Naive thymus-derived CD4-positive, alpha-beta T cell (primary cell): Measurements from ENCODE around the gene PTPRO. TPM values are rescaled to one million over a fixed set of nuclear protein-coding genes. Genes with fewer than 3 reads are reported as not detected.
"Not testable (repeated sequence)": the region's sequence is repeated elsewhere in the genome, so short reads cannot be mapped to it uniquely, and the experiment has no call there.

ENCODE experiments used
- ATAC-seq: fragments of 150-1000 bp; cut with Tn5 transposase; 2 replicates; pipeline ENCODE4 v1.10.0; 2021; ENCODE audit warnings: mild to moderate bottlenecking, moderate library complexity
- CTCF ChIA-PET: fragments of 350-600 bp; sonication (Branson Sonifier 250); formaldehyde crosslinking; loops from one replicate; lab custom pipeline; 2021; ENCODE audit warnings: antibody characterized with exemption; lab: Charles Lee
- POLR2A ChIA-PET: fragments of 350-600 bp; sonication (Branson Sonifier 250); formaldehyde crosslinking; loops from one replicate; lab custom pipeline; 2021; ENCODE audit warnings: antibody characterized with exemption, inconsistent platforms; lab: Charles Lee
- DNase-seq, 9 donors: peaks; one replicate each; pipeline versions ENCODE4 v3.0.0 to v3.0.0-alpha.2; 2020 to 2022; ENCODE audit warnings: mixed read lengths in 1 of 9
- H3K27ac ChIP-seq: one replicate; pipeline ENCODE4 v1.7.0; 2013; ENCODE audit warnings: mild to moderate bottlenecking, low read depth, low read length, moderate library complexity
- H3K27me3 ChIP-seq, 2 donors: one replicate each; pipeline ENCODE4 v1.7.0; 2013; ENCODE audit warnings: low read length in 2 of 2, mild to moderate bottlenecking in 2 of 2, moderate library complexity in 2 of 2; ENCODE audit not compliant: control insufficient read depth in 2 of 2, insufficient read depth in 2 of 2
- H3K36me3 ChIP-seq, 3 experiments: 1 replicate in 2 of 3; 2 replicates in 1 of 3; pipeline ENCODE4 v1.7.0; 2013; ENCODE audit warnings: low read length in 3 of 3, mild to moderate bottlenecking in 3 of 3, moderate library complexity in 1 of 3; ENCODE audit not compliant: insufficient read depth in 3 of 3, control insufficient read depth in 2 of 3
- H3K4me1 ChIP-seq, 2 donors: one replicate each; pipeline ENCODE4 v1.7.0; 2013; ENCODE audit warnings: low read length in 2 of 2, mild to moderate bottlenecking in 2 of 2, moderate library complexity in 1 of 2; ENCODE audit not compliant: control insufficient read depth in 2 of 2, insufficient read depth in 2 of 2
- H3K4me3 ChIP-seq: 2 replicates; pipeline ENCODE4 v1.7.0; 2013; ENCODE audit warnings: mild to moderate bottlenecking, low read length
- H3K9me3 ChIP-seq, 3 experiments: 1 replicate in 2 of 3; 2 replicates in 1 of 3; pipeline ENCODE4 v1.7.0; 2013; ENCODE audit warnings: low read length in 3 of 3; ENCODE audit not compliant: control insufficient read depth in 2 of 3
- H3K27ac Mint-ChIP-seq, 9 donors: one replicate each; pipeline ENCODE4 v1.8.0; 2020 to 2022; ENCODE audit warnings: mixed read lengths in 9 of 9, mild to moderate bottlenecking in 8 of 9, moderate library complexity in 5 of 9, inconsistent platforms in 2 of 9
- H3K27me3 Mint-ChIP-seq, 5 donors: one replicate each; pipeline ENCODE4 v1.8.0; 2021 to 2022; ENCODE audit warnings: mixed read lengths in 5 of 5, mild to moderate bottlenecking in 1 of 5
- H3K36me3 Mint-ChIP-seq, 5 donors: one replicate each; pipeline ENCODE4 v1.8.0; 2020 to 2022; ENCODE audit warnings: mixed read lengths in 5 of 5, mild to moderate bottlenecking in 3 of 5, inconsistent platforms in 1 of 5
- H3K4me1 Mint-ChIP-seq, 7 donors: one replicate each; pipeline ENCODE4 v1.8.0; 2020 to 2022; ENCODE audit warnings: mixed read lengths in 7 of 7, mild to moderate bottlenecking in 3 of 7, inconsistent platforms in 1 of 7
- H3K4me3 Mint-ChIP-seq, 10 donors: one replicate each; pipeline ENCODE4 v1.8.0; 2020 to 2022; ENCODE audit warnings: mild to moderate bottlenecking in 10 of 10, mixed read lengths in 10 of 10, moderate library complexity in 6 of 10, inconsistent platforms in 2 of 10
- H3K9me3 Mint-ChIP-seq, 11 donors: one replicate each; pipeline ENCODE4 v1.8.0; 2020 to 2022; ENCODE audit warnings: mixed read lengths in 11 of 11, mild to moderate bottlenecking in 4 of 11, inconsistent platforms in 1 of 11, moderate library complexity in 1 of 11
- intact Hi-C, 2 donors: fragments of 100-400 bp; cut with micrococcal nuclease; formaldehyde crosslinking; loops; one replicate each; pipeline ENCODE4 v1.15.1; 2023
- polyA plus RNA-seq, 2 donors: library from polyadenylated mRNA; unstranded; fragments of 300-500 nt; fragmentation: Illumina TruSeq; gene quantifications; one replicate each; pipeline ENCODE4 v1.2.3, GENCODE V29; 2021
- total RNA-seq, 6 experiments: library from RNA in 5 of 6; stranded (reverse) in 5 of 6; gene quantifications; 1 replicate in 5 of 6; 2 replicates in 1 of 6; pipeline ENCODE4 v1.2.3 and lab custom pipeline; 2021 to 2026

The PTPRO gene
- total and polyA plus RNA-seq, 7 experiments from 2014 or later, result 1.8 to 14.2 (median 6.7) TPM

DNA sequence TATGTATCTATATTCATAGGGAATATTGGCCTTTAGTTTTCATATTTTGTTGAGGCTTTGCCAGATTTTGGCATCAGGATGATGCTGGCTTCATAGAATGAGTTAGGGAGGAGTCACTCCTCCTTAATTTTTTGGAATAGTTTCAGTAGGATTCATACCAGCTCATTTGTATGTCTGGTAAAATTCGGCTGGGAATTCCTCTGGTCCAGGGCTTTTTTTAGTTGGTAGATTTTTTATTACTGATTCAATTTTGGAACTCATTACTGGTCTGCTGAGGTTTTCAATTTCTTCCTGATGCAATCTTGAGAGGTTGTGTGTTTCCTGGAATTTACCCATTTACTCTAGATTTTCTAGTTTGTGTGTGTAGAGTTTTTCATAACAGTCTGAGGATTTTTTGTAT is 291.7 kb downstream of the PTPRO start:
- intact Hi-C loops, result no loop called here
- no peaks in the 10 kb centered on the region for H3K27me3 ChIP-seq
- Mint-ChIP-seq H3K27me3 (peaks cover 5 to 26% (median 8%) of the 10 kb centered on the region in 5 donors), H3K27ac (no peak overlapping the region), H3K9me3 (peaks cover 0 to 42% (median 7%) of the 10 kb centered on the region in 11 donors), H3K4me1 (no peaks in the 10 kb centered on the region), H3K36me3 (peaks cover 0 to 8% (median 0%) of the 10 kb centered on the region in 5 donors), H3K4me3 (no peak overlapping the region)
- H3K4me3 ChIP-seq, result no peak overlapping the region
- H3K36me3 ChIP-seq, result no peaks in the 10 kb centered on the region
- POLR2A ChIA-PET, result no interaction called here
- H3K27ac ChIP-seq, result no peak overlapping the region
- DNase-seq, result no peak
- no peaks in the 10 kb centered on the region for H3K9me3 ChIP-seq
- CTCF ChIA-PET, result no interaction called here
- no peaks in the 10 kb centered on the region for H3K4me1 ChIP-seq
- ATAC-seq, result no peak

DNA sequence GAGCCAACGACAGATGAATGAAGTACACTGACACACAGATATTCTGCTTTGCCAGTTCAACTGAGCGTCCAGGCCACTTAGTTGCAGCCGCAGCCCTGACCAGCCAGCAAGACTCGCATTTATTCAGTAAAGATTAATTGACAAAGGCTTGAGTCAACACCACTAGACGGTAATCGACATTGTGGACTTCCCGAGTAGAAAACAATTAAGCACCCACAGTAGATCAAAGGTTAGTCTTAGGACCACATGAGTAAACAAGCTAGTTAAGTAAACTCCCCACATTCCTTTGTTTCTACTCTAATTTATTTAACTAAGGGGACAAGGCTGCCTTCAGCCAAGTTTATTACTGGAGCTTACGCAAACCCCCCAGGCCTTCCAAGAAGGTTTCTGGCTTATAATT is 294.2 kb downstream of the PTPRO start:
- Mint-ChIP-seq H3K27me3 (peaks cover 6 to 31% (median 11%) of the 10 kb centered on the region in 5 donors), H3K36me3 (peaks cover 0 to 12% (median 0%) of the 10 kb centered on the region in 5 donors), H3K9me3 (peaks cover 0 to 42% (median 7%) of the 10 kb centered on the region in 11 donors)
- intact Hi-C loops, POLR2A ChIA-PET, H3K9me3 ChIP-seq, ATAC-seq, H3K36me3 ChIP-seq, CTCF ChIA-PET, H3K4me3 Mint-ChIP-seq, H3K27ac Mint-ChIP-seq, DNase-seq, H3K27ac ChIP-seq, H3K4me1 Mint-ChIP-seq, H3K27me3 ChIP-seq, H3K4me1 ChIP-seq, H3K4me3 ChIP-seq: not testable (repeated sequence)

DNA sequence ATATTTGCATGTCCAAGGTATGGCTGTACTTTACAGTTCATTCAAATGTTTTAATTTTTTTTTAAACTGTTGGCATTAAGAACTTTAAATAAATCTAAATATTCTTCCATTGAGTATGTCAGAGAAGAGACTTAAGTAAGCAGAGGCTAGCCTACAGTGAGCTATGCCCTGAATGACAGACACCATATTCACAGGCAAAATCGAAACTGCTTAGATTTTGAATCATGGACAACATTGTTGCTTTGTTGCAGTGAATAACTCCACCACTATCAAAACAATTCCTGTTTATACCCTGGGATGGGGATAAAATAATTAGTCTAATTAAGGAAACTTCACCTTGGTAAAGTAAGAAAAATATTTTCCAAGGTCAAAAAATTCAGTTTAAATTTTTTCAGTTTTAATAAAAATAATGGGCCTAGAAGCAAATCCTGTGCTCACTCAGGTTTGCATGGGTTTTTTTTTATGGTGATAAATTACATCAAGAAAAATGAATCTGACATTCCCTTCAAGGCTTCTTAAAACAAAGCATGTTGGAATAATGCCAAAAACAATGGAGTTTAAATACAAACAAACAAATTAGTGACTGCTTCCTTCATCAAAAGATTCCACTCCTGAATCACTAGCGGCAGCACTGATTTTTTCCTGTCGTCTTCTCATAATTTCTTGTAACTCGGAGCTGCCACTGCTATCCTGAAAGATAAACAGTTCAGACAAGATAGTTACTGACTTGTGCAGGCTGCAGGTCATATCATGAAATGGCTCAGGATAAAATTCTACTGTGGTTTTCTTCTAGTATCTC is 298.6 kb downstream of the PTPRO start:
- Histone ChIP-seq H3K4me1 (no peaks in the 10 kb centered on the region), H3K9me3 (no peaks in the 10 kb centered on the region), H3K27me3 (no peaks in the 10 kb centered on the region), H3K27ac (no peak overlapping the region), H3K36me3 (no peaks in the 10 kb centered on the region), H3K4me3 (no peak overlapping the region)
- no peak for DNase-seq
- no peaks in the 10 kb centered on the region for H3K4me1 Mint-ChIP-seq
- ATAC-seq, result no peak
- peaks cover 6 to 16% (median 11%) of the 10 kb centered on the region in 5 donors for H3K27me3 Mint-ChIP-seq
- ChIA-PET CTCF (no interaction called here), POLR2A (no interaction called here)
- peaks cover 0 to 8% (median 0%) of the 10 kb centered on the region in 5 donors for H3K36me3 Mint-ChIP-seq
- no peak overlapping the region for H3K4me3 Mint-ChIP-seq
- intact Hi-C loops, result no loop called here
- peaks cover 0 to 16% (median 5%) of the 10 kb centered on the region in 11 donors for H3K9me3 Mint-ChIP-seq
- H3K27ac Mint-ChIP-seq, result no peak overlapping the region

DNA sequence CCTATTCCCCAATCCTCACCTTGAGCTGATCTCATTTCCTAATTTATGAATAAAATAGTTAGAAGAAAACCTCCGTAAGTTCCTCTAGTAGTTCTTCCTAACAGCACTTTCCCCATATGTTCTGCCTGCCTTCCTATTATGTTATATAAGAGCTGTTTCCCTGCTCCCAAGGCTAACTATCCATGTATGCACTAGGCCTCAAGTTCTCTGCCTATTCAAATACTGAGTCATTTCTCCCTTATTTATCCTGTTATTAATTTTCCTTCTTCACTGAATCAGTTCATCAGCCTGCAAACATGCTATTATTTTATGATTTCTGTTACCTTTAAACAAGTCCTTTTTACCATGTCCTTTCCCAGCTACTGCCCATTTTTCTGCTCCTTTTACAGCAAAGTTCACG is 302.8 kb downstream of the PTPRO start:
- DNase-seq, result no peak
- Histone ChIP-seq H3K9me3 (no peaks in the 10 kb centered on the region), H3K27me3 (no peaks in the 10 kb centered on the region), H3K4me1 (no peaks in the 10 kb centered on the region), H3K27ac (no peak overlapping the region), H3K36me3 (no peaks in the 10 kb centered on the region), H3K4me3 (no peak overlapping the region)
- no peaks in the 10 kb centered on the region for H3K9me3 Mint-ChIP-seq
- peaks cover 0 to 9% (median 0%) of the 10 kb centered on the region in 5 donors for H3K27me3 Mint-ChIP-seq
- H3K27ac Mint-ChIP-seq, result no peak overlapping the region
- peaks cover 0 to 4% (median 0%) of the 10 kb centered on the region in 7 donors for H3K4me1 Mint-ChIP-seq
- intact Hi-C loops, result no loop called here
- POLR2A ChIA-PET, result no interaction called here
- no peak for ATAC-seq
- CTCF ChIA-PET, result no interaction called here
- H3K36me3 Mint-ChIP-seq, result peaks cover 0 to 3% (median 0%) of the 10 kb centered on the region in 5 donors
- no peak overlapping the region for H3K4me3 Mint-ChIP-seq

DNA sequence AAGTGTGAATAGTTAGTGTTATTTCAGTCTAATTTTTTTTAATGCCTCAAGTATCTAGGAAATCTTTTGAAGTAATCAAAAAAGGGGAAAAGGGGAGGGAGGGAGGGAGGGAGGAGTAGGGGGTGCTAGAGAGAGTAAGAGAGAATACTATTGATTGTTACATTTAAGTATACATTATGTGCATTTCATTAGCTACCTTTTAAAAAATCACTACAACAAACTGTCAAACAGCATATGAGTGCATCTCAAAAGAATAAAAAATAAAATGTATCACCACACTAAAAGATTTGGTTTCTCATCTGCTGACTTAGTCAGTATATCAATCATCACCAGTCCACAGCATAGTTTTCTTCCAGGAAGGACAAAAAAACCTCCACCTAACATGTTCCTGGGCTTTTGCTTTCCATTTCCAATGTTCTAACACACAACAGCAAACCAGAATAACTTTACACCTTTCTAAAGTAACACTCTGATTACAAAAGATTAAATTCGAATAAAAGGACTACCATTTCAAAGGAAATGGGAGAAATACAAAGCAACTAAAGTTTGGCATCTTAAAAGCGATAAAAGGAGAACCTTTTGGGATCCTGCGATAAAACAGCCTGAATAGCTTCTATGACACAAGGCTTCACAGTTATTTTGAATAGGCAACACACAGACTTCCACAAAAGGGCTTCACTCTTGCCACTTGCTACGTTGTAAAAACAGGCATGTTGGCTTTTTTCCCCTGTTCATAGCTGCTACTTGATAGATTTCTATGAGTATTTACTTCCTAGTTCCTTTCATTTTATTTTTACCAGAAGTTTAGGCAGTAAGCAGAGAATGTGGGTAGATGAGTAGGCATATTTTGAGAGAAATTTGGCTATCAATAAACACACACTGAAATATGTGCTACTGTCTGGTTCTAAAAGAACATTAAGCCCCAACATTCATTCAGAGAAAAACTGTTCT is 306.0 kb downstream of the PTPRO start:
- H3K36me3 ChIP-seq, result no peaks in the 10 kb centered on the region
- ATAC-seq (no peak), DNase-seq (no peak)
- no peaks in the 10 kb centered on the region for H3K9me3 Mint-ChIP-seq
- no peaks in the 10 kb centered on the region for H3K36me3 Mint-ChIP-seq
- no peaks in the 10 kb centered on the region for H3K4me1 ChIP-seq
- CTCF ChIA-PET, result no interaction called here
- H3K4me1 Mint-ChIP-seq, result peaks cover 0 to 4% (median 0%) of the 10 kb centered on the region in 7 donors
- no peaks in the 10 kb centered on the region for H3K27me3 ChIP-seq
- no peak overlapping the region for H3K27ac ChIP-seq
- H3K4me3 Mint-ChIP-seq, result no peak overlapping the region
- POLR2A ChIA-PET, result no interaction called here
- no peak overlapping the region for H3K4me3 ChIP-seq
- H3K27ac Mint-ChIP-seq, result no peak overlapping the region
- peaks cover 0 to 6% (median 0%) of the 10 kb centered on the region in 5 donors for H3K27me3 Mint-ChIP-seq
- intact Hi-C loops, result no loop called here
- H3K9me3 ChIP-seq, result no peaks in the 10 kb centered on the region

DNA sequence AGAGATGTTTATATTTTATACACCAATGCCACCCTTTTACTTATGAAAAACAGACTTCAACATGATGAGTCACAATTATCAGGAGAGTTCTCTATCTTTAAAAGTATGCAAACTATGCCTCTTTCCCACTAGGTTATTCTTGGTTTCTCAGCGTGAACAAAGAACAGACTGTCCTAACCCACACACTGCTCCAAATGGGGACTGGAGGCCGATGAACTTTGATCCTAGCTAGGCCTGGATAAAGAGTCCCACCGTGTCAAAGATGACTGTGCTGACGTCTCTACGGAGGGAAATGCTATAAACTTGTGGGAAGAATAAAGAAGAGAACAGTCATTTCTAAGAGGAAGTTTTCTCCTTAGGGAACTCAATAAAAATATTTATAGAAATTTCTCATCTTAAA is 306.8 kb downstream of the PTPRO start:
- intact Hi-C loops, result no loop called here
- no peak for DNase-seq
- no peaks in the 10 kb centered on the region for H3K4me1 ChIP-seq
- H3K27ac ChIP-seq, result no peak overlapping the region
- no peaks in the 10 kb centered on the region for H3K36me3 ChIP-seq
- Mint-ChIP-seq H3K27ac (no peak overlapping the region), H3K4me1 (peaks cover 0 to 4% (median 0%) of the 10 kb centered on the region in 7 donors), H3K36me3 (no peaks in the 10 kb centered on the region), H3K4me3 (no peak overlapping the region), H3K9me3 (no peaks in the 10 kb centered on the region), H3K27me3 (peaks cover 0 to 6% (median 0%) of the 10 kb centered on the region in 5 donors)
- ChIA-PET CTCF (no interaction called here), POLR2A (no interaction called here)
- H3K9me3 ChIP-seq, result no peaks in the 10 kb centered on the region
- no peak for ATAC-seq
- no peak overlapping the region for H3K4me3 ChIP-seq
- no peaks in the 10 kb centered on the region for H3K27me3 ChIP-seq
